NCI-H774 (cell line): Measurements from ENCODE around the gene JMJD7.
A peak's percentile ranks its signal among the peaks of the same experiment; 100 is the strongest.

ENCODE experiments used
- DNase-seq: peaks from one replicate; lab custom pipeline; 2025; lab: John Stamatoyannopoulos, UW

JMJD7 gene

DNA sequence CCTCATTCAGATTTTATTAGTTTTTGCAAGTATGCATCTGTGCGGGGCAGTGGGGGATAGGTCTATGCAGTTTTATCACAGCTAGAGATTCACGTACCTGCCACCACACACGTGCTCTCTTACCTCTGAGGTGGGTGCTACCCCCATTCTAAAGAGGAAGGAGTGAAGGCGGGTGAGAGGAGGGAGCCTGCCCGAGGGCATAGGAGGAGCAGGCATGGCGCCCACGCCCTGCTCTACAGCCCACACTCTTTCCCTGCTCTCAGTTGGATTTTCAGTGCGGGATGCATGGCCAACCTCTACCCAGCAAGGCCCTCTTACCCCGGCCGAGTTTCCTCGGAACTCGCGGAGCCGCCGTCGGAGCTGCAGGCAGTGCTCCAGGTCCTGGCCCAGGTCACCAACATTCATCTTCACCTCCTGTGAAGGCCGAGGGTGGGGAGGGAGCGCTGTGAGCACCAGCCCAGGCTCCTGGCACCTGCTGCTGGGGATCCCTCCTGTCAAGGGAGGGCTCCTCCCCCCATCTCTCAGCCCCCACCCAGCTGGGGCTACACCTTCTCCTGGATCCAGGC, 37.7 kb downstream of the JMJD7 start:
- DNase-seq: no peak

DNA sequence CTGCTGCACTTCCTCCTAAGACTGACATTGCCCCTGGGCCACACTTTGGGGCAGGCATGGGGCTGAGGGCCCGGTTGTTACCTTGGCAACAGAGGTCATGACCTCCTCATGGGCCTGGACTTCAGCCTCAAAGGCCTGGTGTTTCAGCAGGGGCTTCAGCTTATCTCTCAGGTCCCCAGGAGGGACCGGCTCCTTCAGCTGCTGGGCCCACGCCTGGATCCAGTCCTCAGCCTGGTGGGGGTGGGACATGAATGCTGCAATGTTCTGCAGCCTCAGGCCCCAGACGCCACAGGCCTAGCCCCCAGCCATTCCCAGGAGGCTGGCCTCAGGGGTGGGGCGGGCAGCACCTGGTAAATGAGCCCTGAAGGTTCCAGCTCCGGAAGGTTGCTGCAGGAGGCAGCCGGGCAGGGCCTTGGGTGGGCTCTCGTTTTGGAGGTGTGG, 38.4 kb downstream of the JMJD7 start:
- DNase-seq: no peak

DNA sequence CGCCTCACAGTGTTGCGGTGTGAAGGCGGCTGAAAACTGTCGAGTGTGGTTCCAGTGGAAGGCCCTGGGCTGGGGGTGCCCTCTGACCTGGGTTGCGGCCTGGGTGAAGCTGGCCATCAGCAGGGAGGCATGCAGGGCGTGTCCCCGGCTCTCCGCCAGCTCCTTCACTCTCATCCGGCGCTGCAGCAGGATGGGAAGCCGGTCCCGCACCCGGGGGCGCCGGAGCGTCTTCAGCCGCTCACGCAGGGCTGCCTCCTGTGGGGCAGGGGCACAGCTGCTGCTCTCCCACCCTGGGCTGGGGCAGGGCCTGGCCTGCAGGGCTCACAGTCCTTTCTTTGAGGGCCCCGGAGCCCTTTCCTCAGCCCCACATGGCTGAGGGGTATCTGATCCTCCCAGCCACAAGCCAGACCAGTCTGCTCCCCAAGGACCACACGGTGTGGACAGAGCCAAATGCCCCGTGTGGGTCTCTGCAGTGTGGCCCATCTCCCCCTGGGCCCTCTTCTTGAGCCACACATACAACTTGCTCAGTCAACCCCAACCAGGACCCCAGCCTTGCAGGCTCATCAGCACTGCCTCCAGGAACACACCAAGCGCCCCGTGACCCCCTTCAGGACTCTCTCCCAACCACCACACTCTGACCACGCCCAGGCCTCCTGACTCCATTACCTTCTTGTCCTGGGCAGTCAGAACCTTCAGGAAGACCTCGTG, 39.1 kb downstream of the JMJD7 start:
- no peak for DNase-seq

DNA sequence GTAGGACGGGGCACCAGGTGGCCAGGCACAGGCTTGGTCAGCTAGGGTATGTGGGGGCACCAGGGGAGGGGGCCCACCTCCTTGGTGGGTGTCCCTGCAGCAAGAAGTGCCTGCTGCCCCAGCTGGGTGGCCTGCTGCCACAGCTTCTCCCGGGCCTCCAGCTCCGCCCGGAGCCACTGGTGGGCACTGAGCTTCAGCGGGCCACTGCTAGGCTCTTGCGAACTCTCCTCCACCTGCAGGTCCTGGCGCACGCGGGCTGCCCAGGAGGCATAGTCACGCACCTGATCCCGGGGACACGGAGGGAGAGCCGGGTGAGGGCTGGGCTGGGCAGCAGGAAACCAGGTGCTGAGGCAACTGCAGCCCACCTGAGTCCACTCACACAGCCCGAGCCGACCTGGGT, 40.4 kb downstream of the JMJD7 start:
- DNase-seq: no peak

DNA sequence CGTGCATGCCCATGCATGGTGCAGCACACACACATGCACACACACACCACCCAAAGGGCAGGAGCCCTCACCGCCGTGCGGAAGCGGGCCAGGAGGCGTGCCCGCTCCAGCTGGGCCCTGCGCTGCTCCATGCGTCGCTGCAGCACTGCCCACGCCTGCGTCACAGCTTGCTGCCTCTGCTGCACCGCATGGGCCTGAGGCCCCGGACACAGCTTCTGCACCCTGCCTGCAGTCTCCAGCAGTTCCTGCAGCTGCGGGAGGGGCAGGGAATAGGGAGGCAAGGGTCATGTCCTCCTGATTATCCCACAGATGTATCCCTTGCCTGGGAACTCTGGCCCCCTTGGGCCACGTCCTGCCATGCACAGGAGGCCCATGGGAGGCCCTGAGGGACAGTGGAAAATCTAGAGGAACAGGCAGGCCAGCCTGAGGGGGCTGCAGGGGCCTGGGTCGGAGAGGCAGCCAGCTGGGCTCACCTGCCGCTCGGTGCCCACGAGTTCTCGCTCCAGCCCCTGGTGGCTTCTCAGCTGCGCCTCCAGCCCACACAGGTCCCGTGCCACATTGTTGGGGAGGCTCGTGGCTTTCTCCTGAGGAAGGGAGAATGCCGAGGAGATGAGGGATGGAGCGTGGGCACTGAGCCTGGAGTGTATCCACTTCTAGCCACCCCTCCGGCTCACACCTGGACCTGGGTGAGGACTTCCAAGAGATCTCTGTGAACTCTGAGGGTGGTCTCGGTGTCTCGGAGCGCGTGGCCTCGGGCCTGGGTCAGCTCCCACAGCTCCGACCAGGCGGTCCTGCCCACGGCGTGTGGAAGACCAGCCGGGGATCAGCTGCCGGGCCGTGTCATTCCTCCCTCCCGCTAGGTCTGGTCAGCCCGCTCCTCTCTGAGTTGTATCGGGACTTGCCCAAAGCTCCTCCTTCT, 42.1 kb downstream of the JMJD7 start:
- no peak for DNase-seq

DNA sequence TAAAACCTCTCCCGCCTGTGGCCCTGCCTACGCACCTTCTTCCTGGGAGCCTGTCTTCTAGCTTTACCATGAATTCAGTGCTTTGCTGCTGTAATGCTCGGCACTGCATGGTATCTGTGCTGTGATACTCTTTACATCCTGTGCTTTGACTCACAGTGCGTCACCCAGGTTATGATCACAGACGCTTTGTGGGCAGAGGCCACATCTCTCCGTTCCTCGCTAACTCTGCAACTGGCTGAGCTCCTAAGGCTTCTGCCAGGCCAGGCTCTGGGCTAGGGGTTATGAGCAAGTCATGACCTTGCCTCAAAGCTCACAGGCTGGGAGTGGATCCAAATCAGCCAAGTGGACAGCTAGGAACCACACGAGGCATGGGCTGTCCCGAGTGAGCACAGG, 42.8 kb downstream of the JMJD7 start:
- no peak for DNase-seq

DNA sequence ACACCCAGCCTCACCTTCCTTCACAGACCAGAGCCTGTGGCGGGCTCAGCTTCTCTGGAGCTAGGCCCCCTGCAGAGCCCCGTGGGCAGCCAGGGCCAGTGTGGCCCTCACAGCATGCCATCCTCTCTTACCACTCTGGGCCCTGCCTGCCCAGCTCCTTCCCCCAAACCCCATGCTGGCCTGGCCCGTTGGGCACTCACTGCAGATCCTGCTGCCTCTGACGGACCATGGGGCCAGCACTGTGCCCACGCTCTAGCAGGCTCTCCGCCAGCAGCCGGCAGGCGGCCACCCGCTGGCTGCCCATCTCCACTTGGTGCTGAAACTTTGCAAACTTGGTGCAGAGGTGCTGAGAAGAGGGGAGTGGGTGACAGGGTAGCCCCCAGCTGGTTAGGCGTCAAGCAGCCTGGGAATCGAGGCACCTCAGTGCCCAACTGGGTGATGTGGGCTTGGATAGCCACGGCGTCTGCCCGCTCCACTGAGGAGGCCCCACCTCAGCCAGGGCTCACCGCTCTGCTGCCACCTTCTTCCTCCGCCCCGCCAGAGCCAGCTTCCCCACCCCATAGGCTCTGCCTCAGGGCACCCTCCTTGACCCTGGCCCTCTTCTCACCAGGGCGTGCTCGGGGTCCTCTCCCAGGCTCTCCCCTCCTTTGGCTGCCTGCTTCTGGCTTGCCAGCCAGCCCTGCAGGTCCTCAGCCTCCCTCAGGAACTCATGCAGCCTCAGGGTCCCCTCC, 43.4 kb downstream of the JMJD7 start:
- no peak for DNase-seq

DNA sequence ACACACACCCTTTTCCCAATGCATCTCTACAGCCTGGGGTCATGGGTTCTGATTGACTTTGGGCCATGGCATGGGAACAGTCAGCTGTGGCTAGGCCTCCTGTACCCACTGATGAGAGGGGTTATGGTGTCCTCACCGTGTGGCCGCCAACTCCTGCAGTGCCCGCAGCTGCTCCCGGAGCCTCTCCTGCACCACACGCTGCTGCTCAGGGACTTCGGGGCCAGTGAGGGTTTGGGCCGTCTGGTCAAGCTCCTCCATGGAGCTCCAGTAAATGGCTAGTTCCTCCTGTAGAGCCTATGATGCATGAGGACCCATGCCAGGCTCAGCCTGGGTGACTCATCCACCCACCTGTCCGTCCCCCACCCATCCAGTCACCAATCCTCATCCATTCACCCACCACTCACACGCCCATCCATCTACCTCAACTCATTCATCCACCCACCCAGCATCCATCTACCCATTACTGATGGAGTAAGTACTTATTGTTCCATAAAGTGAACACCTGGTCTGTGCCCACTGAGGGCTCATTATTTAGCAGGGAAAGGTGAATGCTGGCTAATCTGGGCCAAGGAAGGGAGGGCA, 44.4 kb downstream of the JMJD7 start:
- DNase-seq: no peak

DNA sequence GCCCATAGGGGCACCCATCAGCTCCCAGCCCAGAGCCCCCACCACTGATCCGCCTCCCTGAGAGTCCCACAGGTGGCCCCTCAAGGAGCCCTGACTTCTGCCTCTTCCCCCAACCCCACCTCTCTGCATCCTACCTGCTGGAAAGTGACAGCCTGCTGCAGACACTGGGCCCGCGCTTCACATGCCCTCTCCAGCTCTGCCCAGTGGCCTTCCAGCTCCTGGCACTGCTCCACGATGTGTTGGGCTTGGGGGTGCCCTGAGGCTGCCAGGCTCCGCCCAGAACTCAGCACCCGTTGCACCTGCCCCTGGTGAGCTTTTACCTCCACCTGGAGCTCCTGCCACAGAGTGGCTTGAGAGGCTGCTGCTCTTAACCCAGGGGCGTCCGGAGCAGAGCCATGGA, 45.8 kb downstream of the JMJD7 start:
- DNase-seq: peak; percentile 74

DNA sequence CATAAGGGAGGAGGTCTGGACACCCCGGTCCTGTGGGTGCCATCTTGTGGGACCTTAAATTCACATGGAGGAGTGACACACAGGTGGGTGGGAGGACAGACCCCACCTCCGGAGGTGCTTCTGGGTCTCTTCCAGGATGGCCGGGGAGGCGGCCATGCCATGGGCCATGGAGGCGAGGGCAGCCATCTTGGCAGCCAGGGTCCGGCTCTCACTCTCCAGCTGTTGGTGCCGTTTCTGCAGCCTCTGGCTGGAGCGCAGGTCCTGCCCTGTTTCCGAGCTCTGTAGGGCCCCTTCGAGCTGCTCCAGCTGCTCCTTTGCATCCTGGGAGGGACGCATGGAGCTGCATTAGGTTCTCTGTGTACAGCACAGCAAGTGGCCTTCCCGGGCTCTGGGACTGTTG, 46.8 kb downstream of the JMJD7 start:
- no peak for DNase-seq

DNA sequence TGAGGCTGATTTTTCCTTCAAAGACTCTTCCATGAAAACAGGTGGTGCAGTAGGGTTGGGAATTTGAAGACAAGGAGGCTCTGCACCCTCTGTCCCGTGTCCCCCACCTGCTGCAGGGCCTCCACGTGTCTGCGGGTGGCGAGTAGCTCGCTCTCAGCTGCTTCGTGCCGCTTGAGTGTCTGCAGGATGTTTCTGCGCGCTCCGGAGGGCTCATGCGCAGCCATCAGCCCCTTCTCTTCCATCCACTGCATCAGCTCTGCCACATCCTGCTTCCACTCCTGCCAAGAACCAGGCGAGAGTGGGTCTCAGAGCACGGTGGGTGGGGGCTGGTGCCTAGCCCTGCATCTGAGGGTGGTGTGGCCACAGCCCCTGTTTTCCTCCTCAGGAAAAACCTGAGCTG, 48.1 kb downstream of the JMJD7 start:
- no peak for DNase-seq

DNA sequence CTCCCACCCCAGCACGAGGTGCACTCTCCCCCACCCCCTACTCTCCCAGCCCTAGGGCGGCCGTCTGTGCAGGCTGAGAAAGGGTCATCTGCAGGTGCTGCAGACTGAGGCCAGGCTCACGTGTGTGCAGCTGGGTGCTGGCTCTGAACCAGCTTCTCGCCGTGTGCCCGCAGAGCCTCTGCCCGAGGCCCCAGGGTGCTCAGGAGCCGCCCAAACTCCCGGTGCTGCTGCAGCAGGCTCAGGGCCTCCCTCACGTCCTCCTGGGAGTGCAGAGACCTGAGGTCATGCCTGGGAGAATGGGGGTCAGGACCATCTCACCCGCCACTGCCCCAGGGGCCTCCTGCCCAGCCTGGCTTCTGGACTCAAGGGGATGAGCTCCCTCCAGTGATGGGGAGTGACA, 48.8 kb downstream of the JMJD7 start:
- peak; percentile 14 for DNase-seq

DNA sequence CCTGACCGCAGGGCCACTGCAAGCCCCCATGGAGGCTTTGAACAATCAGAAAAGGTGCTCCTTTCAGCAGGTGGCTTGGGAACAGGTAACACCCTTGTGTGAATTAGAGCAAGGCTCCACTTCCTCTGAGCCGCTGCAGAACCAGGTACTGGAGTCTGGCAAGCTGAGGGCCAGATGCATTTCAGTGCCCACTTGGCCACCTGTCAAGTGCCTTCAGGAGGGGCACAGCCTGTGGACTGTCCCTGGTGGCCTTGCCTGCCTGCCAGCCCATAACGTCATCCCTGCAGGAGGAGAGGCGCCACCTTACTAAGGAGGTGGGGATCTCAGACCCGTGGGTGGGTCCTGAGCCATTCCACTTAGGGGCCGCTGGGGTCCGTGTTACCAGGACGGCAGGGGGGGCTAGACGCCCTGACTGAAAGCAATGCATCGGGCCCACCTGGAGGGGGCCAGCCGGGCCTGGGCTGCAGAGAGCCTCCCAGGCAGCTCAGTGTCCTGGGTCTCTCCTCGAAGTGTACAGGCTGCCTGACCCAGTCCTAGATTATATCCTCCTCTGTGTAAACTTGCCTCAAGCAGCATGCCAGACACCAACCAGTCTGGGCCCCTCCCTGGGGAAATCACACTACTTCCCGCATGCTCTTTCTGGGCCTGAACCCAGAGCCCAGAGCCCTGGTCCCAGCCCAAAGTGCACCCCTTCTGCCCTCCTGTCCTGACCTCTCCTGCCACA, 49.9 kb downstream of the JMJD7 start:
- no peak for DNase-seq

DNA sequence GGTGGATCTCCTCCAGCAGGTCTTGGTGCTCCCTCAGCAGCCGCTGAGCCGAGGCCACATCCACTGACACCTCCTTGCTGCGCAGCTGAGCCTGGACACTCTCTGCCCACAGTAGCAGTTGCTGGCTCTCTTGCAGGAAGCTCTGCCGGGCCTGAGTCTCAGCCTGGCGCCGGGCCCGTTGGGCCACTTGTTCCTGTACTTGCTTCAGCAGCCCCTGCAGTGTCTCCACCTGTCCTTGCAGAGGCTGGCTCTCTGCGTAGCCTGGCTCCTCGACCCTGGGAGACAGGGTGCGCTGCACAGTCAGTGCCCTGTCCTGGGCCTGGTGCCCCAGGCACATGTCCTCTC, 50.4 kb downstream of the JMJD7 start:
- DNase-seq: no peak

DNA sequence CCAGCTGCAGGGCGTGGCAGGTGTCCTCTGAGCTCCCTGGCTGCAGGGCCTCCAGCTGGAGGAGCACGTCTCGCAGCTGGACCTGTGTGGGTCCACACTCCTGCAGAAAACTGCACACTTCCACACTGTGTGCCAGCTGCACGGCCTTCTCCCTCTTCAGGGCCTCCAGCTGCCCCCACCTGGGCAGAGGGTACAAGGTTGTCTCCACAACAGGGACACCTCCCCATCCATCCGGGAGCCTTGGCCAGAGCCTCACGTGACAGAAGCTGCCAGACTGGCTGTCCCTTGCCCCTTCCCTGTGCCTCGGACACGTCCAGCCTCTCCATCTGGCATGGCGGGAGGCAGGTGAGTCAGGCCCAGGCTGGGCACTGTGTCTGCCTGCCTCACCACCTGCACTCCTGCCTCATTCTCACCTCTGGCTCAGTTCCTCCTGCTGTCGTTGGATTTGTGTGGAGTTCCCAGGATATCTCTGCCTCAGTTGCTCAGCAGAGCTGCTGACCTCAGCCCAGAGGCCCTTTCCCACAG, 51.5 kb downstream of the JMJD7 start:
- peak; percentile 66 for DNase-seq

DNA sequence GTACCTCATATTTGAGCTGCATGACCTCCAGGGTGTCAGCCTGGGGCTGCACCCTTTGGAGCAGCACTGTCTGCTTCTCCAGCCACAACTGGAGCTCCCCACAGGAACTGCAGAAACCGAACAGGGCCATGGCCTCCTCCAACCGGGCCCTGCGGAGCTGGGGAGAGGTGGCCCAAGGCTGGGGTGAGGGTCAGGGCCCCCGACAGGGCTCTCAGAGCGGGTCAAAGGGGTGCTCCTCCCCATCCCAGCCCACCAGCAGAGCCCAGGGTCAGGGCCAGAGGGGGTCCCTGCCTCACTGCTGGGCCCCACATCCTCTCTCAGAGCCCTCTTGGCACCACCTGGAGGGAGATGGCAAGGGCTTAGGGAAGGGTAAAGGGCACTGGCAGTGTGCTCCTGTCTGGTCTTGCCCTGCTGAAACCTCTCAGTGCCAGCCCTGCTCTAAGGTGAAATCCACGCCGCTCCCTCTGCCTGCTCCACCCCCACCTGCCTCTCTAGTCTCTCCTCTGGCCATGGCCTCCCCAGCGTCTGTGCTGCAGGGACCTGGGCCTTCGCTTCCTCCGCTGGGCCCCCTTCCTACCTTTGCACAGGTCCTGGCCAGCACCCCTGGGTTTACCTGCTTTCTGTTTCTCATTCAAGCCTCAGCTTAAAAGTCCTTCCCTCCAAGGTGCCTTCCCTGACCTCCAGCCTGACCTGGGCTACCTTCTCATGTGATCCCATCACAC, 52.4 kb downstream of the JMJD7 start:
- DNase-seq: no peak

DNA sequence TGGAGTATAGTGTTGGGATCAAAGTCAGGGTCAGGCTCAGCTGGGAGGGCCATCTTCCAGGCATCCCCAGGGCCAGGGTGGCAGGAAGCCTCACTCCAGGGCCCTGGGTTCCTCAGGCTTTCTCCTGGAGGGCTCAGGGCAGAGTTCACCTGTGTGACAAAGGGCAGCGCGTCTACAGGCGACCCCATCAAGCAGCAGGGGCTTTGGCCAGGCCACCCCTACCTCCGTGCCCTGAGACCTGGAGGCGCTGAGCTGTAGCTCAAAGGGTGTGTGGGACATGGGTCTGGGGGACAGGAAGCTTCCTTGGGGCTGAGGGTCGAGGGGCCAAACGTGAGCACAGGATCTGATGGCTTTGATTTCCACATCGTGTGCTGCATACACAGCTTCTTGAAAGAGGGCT, 53.2 kb downstream of the JMJD7 start:
- no peak for DNase-seq

DNA sequence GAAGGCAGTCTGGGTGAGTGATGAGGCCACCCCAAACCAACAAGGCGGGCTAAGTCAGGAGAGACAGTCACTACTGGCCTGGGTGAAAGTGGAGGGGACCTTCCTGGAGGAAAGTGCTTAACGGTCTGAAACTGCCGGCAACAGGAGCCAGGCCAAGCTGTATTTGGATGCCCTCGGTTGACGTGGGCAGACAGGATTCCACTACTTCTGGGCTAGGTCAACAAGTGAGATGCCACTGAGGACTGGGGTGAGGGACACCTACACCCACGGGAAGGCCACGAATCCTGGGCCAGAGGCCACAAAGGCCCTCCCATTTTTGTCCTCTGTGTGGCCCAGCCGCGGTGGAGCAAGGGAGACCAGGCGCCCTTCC, 53.6 kb downstream of the JMJD7 start:
- DNase-seq: no peak

DNA sequence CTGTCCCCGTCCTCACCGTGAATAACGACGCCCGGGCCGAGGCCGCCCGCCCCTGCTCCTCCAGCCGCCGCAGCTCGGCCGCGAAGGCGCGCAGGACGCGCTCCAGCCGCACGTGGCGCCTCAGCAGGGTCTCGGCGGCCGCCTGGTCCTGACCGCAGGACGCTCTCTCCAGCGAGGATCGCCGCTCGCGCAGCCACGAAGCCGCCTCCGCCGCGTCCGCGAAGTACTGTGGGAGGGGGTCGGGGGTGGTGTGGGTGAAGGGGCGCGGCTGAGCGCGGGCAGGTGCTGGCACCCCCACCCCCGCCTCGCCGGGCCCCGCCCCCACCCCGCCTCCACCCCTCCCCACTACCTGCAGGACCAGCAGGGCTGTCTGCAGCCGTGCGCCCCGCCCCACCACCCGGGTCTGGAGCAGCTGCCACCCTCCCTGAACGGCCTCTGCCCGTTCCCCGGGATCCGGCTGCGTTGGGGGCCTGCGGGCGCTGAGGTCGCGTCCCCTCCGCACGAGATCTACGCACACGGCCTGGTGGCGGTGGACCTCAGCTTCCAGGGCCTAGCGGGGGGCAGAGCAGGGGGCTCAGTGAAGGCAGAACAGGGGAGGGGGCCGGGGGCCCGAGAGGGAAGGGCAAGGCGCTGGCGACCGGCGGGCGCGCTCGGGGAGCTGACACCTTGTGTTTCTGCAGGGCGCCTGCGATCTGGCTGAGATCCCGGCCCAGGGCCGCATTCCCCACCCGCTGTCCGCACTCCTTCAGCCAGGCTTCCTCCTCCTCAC, 54.2 kb downstream of the JMJD7 start:
- DNase-seq: no peak
